NCI-H2107 treated with DMSO at 0.1 percent for 48 hours (cell line): ENCODE results near the gene CER1.

Experiments used
- DNase-seq: peaks from one replicate; lab custom pipeline; 2025; ENCODE audit not compliant: unreplicated experiment; lab: John Stamatoyannopoulos, UW

The CER1 gene

GRCh38 chr9:14722391-14723035, at the start of gene CER1:
CER1 (minus strand) TSS chr9:14722733; CDS start chr9:14722672, 61 bp downstream.
- DNase-seq, result peak; percentile 73

GRCh38 chr9:14770592-14770991, 48.1 kb upstream of the CER1 start:
- no peak for DNase-seq

GRCh38 chr9:14769230-14769571, 46.7 kb upstream of the CER1 start:
- peak; percentile 44 for DNase-seq

DNA sequence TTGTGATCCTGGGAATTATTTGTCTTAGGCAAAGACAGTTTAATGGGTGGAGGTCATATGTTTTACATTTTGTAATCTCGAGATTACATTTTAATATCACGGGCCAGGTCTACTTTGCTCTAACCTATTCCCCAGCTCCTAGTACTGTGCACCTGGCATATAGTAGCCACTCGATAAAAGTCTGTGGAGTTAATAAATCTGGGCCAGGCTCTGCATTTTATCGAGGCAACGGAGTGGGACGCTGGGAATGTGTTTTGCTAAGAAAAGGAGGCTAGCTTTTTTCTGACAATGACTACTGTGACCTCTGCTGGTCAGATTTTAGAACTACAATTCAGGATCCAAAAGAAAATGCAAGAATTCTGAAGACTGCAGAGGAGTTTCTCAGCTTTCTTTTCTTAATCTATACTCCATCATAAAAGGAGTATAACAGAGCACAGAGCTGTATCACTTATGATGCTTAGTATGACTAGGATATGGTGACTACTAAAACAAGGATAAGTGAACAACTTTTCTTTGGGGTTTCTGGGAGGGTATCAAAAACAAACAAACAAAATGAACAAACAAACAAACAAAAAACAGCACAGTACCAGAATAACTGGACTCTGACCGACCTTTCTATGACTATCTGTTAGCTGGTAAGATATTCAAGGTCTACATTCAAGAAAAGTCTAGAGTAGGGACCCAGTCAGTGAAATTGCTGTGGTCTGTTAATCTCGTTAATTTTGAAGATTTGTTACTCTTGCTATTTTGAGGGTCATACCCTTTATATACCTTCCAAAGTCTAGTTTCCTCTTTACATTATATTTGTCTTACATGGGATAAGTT, 46.1 kb upstream of the CER1 start:
- DNase-seq, result peak; percentile 64

- no peak for DNase-seq
Observed at GRCh38 chr9:14766299-14766698, 43.8 kb upstream of the CER1 start.

DNA sequence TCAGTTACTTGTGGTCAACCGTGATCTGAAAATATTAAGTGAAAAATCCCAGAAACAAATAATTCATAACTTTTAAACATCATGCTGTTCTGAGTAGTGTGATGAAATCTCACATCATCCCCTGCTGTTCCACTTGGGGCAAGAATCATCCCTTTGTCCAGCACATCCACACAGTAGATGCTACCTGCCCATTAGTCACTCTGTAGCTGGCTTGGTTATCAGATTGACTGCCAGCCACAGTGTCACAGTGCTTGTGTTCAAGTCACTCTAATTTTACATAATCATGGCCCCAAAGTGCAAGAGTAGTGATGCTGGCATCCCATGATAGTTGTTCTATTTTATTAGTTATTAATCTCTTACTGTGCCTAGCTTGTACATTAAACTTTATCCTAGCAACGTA, 39.1 kb upstream of the CER1 start:
- no peak for DNase-seq

GRCh38 chr9:14760060-14760459, 37.5 kb upstream of the CER1 start:
- DNase-seq, result no peak

- no peak for DNase-seq
Observed at GRCh38 chr9:14756291-14756690, 33.8 kb upstream of the CER1 start.

- DNase-seq, result no peak
Observed at GRCh38 chr9:14752871-14753270, 30.3 kb upstream of the CER1 start.

- peak; percentile 25 for DNase-seq
Observed at GRCh38 chr9:14752271-14752670, 29.7 kb upstream of the CER1 start.

DNA sequence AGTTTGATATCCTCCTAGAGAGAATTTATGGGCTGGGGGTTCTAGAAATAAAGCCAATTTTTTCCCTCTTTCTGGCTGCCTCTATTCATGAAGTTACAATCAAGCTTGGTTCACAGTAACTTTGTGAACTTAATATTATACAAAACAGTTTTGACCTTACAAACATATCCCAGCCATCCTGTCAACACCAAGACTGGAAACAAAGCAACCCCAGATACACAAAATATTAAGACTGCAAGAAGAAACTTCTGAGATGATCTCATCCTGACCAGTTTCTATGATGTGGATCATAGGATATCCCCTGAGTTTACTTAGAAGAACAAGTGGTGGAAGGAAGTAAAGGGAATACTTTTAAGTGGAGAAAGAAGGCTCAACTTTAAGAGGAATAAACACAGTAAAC, 28.3 kb upstream of the CER1 start:
- DNase-seq, result no peak

- peak; percentile 49 for DNase-seq
Observed at GRCh38 chr9:14749741-14750211, 27.2 kb upstream of the CER1 start.

DNA sequence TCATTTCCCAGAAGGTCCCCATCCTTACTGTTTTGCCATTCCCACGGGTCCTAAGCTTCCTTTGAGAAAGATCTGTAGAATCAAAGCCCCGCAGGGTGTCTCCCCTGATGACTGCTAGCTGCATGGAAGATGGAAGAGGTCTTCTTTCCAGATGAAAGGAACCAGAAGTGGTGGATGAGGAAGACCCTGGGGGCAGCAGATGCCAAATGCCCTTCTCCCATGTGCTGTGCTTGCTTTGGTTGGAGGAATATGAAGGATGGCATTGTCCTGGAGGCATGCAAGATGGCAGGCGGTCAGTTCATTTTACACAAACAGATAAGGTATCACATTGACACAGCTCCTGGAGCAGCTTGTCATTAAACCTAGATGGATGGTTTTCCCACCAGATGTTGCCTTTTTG, 25.8 kb upstream of the CER1 start:
- DNase-seq, result no peak

DNA sequence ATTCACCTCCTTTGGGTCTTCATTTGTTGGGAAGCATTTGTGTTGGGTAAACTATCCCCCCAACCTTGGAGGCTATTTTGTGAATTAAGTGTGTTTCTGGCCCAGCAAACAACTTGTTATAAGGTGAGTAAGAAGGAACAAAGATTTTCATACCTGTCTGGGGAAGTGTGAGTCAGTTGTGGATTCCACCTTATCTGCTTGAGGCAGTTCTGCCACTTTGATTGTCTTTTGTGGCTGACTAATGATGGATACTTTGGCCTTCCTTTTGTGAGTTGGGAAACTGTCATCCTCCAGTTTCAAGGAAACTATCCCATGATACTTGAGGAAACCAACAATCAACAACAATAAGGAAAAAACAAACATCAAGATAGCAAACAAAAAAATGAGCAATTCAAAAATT, 24.6 kb upstream of the CER1 start:
- DNase-seq, result no peak

DNA sequence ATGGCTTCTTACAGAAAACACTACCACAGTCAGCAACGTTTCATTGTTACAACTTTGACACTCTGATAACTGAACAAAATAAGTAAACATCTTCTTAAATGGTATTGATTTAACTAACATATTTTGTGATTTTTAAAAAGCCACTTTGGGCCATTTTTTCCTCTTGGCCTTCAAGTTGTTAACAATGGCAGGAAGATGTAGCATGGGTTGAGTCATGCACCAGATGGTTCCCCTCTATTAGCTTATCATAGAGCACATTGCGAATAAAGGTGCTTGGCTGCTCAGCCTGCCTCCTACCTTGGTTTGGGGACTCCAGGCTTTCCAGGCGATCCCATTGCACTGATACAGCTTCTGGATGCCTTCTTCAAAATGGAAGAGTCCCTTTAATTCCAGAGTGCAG, 24.1 kb upstream of the CER1 start:
- no peak for DNase-seq

DNA sequence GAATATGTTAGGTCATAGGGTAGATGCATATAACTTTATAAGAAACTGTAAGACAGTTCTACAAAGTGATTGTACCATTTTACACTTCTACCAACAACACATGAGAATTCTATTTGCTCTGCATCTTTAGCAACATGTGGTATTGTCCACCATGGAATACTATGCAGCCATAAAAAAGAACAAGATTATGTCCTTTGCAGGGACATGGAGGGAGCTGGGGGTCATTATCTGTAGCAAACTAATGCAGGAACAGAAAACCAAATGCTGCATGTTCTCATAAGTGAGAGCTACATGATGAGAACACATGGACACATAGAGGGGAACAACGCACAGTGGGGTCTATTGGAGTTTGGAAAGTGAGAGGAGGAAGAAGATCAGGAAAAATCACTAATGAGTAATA, 22.2 kb upstream of the CER1 start:
- no peak for DNase-seq

- DNase-seq, result no peak
Observed at GRCh38 chr9:14741369-14741768, 18.8 kb upstream of the CER1 start.

GRCh38 chr9:14733133-14733532, 10.6 kb upstream of the CER1 start:
- DNase-seq, result no peak

DNA sequence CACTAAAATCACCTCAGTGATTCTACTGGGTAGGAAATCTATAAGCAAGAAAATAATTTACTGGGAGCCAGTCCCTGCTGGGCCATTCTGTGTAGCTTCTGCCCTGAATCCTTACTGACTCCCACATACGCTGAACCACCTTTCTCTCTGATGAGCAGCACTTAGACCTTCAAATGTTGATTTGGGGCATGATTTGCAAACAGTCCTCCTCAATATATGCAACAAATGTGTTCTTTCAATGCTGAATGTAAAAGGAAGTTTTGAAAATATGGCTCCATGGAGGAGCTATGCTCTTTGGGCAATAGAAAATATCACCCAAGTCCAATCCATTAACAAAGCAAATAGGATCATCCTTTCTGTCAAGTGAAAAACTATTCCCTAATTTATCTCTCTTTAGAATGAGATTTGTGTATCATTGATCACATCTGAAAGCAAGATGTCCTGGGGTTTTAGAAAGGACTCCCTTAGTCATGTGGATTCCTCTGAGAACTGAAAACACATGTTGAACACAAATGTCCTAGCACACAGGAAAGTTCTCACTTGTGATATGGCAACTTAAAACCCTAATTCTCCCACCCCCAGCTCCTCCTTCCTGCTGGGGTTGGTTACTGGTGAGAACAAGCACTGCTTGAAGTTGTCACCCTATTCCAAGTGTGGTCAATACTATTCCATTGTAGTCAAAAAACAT, 8.9 kb upstream of the CER1 start:
- DNase-seq, result no peak

DNA sequence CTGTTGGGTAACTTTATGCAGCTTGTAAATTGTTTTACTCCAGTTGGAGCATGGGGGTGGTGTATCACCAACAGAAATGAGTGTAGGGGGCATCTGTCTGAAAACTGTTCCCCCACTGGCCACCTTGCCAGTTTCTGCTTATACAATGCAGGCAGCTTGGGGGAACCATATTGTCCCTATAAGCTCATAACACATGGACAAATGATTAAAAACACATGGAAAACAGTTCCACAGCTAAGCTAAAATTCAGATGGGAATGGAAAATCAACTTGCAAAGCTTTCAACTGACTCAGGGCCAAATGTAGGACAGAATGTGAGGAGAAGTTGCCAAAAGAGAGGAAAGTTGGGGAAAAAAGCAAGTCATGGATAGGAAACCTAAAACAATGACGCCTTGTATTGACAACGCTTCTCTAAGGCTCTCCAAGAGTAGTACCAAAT, 7.9 kb upstream of the CER1 start:
- no peak for DNase-seq

- peak; percentile 8 for DNase-seq
Observed at GRCh38 chr9:14723301-14723700, 768 bp upstream of the CER1 start.
